GM21526 (cell line): Measurements from ENCODE around the gene CMTM3.
"Not testable (repeated sequence)": the region's sequence is repeated elsewhere in the genome, so short reads cannot be mapped to it uniquely, and the experiment has no call there.

Experiments
- ATAC-seq: cut with Tn5 transposase; IDR thresholded peaks from one replicate; pipeline ENCODE4 v1.9.1; 2021; ENCODE audit warnings: moderate library complexity; ENCODE audit not compliant: unreplicated experiment, low FRiP score

CMTM3 gene

DNA sequence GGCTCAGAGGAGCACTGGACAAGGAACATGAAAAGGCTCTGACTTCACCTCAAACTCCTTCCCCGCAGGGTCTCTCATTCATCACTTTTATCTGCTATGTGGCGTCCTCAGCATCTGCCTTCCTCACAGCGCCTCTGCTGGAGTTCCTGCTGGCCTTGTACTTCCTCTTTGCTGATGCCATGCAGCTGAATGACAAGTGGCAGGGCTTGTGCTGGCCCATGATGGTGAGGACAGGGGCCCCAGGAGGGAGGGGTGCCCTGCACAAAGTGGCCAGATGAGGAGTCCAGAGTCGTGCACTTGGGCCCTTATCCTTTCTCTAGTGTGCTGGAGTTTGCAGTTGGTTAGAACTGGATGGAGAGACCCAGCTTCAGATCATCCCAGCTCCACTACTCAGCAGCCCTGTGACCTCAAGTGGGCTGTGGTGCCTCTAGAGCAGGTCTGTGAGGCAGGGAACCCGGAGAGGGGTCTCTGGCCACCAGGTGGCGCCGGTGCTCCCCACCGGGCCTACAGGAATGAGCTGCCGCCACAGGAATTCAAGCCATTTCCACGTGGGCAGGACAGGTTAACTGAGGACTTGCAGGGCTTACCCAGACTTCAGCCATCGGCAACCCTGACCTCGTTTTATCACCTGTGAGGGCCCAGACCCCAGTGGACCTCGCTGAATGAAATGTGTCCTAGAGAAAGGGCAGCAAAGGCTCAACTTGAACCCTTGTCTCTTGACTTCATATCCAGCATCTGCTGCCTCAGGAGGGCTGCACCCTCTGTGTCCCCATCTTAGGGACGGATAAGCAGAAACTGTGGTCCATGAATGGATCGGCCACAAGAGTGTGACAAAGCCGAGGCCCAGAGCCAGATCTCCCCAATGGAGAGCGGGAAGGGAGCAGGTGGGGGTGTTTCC is 4.0 kb downstream of the CMTM3 start:
- no peak for ATAC-seq

GRCh38 chr16:66609139-66609510 is 4.6 kb downstream of the CMTM3 start:
- no peak for ATAC-seq

- no peak for ATAC-seq
These were observed 5.8 kb downstream of the CMTM3 start for GRCh38 chr16:66610111-66610820.

DNA sequence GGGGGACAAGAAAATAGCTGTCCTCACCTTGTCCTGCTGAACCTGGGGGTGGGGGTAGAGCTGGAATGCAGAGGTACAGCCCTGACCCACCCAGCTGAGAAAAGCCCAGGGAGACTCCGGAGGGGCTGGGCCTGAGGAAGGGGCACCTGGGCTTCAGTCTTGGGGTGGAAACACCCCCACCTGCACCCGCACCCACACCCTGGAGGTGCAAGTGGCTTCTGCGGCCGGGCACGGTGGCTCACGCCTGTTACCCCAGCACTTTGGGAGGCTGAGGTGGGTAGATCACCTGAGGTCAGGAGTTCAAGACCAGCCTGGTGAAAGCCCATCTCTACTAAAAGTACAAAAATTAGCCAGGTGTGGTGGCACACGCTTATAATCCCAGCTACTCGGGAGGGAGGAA is 7.4 kb downstream of the CMTM3 start:
- not testable (repeated sequence) for ATAC-seq

DNA sequence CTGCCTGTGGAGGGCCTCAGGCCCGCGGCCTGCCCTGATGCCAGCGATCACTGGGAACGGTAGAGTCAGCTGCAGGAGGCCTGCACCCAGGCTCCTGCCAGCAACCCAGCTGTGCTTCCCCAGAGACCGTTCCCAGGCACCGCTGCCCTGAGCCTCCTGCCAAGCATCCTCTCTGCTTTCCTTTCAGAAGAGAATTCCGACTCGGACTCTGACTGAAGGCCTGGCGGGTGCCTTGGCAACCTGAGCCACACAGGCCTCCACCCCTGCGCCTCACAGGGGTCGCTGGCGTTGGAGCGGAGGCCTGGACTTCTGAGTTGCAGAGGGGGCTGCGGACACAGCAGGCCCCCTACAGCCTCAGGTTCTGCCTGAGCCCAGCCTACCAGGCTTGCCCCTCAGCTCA is 7.9 kb downstream of the CMTM3 start:
- ATAC-seq, result no peak

- no peak for ATAC-seq
These were observed 9.8 kb downstream of the CMTM3 start for GRCh38 chr16:66614161-66614802.

- ATAC-seq, result no peak
These were observed 11.7 kb downstream of the CMTM3 start for GRCh38 chr16:66616169-66616568.

- no peak for ATAC-seq
These were observed 12.1 kb downstream of the CMTM3 start for GRCh38 chr16:66616592-66616991.

GRCh38 chr16:66617010-66617434 is 12.5 kb downstream of the CMTM3 start:
- ATAC-seq, result no peak

DNA sequence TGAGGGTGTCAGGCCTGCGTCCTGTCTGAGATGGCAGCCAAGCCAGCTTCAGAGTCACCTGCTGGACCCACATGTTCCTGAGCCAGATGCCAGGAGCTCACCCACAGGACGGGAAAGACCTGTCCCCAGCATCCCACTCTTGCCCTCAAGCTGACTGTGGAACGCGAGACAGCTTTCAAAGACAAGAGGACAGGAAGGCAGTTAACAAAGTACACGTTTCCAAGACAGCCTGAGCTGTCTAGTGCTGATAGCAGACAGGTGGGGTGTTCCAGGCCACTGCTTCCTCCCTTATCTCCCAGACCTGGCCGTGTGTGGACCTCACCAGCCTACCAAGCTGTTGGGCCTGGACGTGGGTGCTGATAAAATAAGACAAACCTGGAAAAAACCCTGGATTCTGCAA is 13.2 kb downstream of the CMTM3 start:
- ATAC-seq, result no peak

- ATAC-seq, result no peak
These were observed 14.3 kb downstream of the CMTM3 start for GRCh38 chr16:66618588-66619375.

- ATAC-seq, result no peak
These were observed 15.3 kb downstream of the CMTM3 start for GRCh38 chr16:66619534-66620428.

- no peak for ATAC-seq
These were observed 15.9 kb downstream of the CMTM3 start for GRCh38 chr16:66620429-66620795.

- ATAC-seq, result no peak
These were observed 17.5 kb downstream of the CMTM3 start for GRCh38 chr16:66621973-66622372.

GRCh38 chr16:66622863-66623262 is 18.4 kb downstream of the CMTM3 start:
- ATAC-seq, result no peak

DNA sequence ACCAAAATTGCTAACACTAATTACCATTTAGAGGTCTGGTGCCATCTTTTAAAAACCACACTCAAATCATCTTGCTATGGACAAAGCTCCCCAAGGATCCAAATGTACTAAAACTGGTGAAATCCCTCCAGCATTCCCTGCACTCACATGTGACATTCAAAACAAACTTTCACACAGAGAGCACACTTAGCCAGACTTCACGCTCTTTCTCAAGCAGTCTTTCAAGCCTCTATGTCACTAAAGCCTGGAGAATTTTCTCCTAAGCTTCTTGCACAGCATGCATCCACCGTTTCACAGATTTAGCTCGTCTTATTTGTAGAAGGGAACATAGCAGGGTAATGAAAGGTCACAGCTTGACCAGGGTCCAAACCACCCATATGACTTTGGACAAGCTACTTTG is 19.3 kb downstream of the CMTM3 start:
- no peak for ATAC-seq

DNA sequence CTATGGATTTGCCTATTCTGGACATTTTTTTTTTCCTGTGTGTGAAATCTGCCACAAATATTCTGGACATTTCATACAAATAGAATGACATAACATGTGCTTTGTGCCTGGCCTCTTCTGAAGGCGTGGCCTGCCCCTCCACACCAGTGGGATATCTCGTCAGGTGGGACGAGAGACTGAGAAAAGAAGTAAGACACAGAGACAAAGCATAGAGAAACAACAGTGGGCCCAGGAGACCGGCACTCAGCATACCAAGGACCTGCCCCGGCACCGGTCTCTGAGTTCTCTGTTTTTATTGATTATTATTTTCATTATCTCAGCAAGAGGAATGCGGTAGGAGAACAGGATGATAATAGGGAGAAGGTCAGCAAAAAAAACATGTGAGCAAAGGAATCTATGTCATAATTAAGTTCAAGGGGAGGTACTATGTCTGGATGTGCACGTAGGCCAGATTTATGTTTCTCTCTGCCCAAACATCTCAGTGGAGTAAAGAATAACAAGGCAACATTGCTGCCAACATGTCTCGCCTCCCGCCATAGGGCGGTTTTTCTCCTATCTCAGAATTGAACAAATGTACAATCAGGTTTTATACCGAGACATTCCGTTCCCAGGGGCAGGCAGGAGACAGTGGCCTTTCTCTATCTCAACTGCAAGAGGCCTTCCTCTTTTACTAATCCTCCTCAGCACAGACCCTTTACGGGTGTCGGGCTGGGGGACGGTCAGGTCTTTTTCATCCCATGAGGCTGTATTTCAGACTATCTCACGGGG is 23.3 kb downstream of the CMTM3 start:
- ATAC-seq, result not testable (repeated sequence)

DNA sequence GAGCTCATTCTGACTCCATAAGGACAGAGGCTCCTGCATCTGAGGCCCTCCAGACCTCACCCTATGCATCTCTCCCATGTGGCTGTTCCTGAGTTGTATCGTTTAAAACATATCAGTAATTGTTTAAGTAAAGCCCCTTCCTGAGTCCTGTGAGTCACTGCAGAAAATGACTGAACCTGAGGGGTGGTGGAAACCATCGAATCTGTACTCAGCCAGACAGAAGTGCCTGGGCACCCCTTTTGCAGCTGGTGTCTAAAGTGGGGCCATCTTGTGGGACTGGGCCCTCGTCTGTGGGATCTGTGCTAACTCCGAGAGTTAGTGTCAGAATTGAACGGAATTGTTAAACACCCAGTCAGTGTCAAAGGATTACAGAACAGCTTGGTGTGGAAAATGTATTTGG is 25.4 kb downstream of the CMTM3 start:
- no peak for ATAC-seq
